GM12865 (cell line): Measurements from ENCODE around the gene SRPK2.
A peak's percentile ranks its signal among the peaks of the same experiment; 100 is the strongest.
"Not testable (repeated sequence)": the region's sequence is repeated elsewhere in the genome, so short reads cannot be mapped to it uniquely, and the experiment has no call there.

Experiments used
- DNase-seq: peaks from one replicate; pipeline ENCODE4 v3.0.0; 2010; ENCODE audit warnings: low read depth
- H3K4me3 ChIP-seq: 2 replicates; pipeline ENCODE4 v1.5.1; 2011; ENCODE audit warnings: mild to moderate bottlenecking, low read depth, low read length, control low read depth
- TF ChIP-seq, protein P1 (sequence below): IDR thresholded peaks from 2 replicates; pipeline ENCODE4 v1.5.1; 2011; ENCODE audit warnings: low read length, control low read depth, low read depth, inconsistent platforms; ENCODE audit not compliant: insufficient read depth; ENCODE audit errors: missing control alignments

SRPK2 gene

DNA sequence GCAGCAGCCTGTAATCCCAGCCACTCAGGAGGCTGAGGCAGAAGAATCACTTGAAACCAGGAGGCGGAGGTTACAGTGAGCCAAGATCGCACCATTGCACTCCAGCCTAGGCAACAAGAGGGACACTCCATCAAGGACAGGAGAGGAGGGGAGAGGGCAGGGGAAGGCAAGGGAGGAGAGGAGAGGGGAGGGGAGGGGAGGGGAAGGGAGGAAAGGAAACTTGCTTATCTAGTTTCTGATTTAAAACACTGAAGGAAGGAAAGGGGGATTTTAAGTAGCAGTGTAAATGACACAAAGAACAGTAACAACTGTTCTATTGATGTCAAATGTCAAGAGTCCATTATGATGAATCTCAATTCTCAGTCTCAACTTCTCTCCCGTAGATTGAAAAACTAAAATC, 43.7 kb downstream of the SRPK2 start:
- H3K4me3 ChIP-seq: no peak overlapping the region
- no peak for DNase-seq
- TF ChIP-seq, protein P1, sequence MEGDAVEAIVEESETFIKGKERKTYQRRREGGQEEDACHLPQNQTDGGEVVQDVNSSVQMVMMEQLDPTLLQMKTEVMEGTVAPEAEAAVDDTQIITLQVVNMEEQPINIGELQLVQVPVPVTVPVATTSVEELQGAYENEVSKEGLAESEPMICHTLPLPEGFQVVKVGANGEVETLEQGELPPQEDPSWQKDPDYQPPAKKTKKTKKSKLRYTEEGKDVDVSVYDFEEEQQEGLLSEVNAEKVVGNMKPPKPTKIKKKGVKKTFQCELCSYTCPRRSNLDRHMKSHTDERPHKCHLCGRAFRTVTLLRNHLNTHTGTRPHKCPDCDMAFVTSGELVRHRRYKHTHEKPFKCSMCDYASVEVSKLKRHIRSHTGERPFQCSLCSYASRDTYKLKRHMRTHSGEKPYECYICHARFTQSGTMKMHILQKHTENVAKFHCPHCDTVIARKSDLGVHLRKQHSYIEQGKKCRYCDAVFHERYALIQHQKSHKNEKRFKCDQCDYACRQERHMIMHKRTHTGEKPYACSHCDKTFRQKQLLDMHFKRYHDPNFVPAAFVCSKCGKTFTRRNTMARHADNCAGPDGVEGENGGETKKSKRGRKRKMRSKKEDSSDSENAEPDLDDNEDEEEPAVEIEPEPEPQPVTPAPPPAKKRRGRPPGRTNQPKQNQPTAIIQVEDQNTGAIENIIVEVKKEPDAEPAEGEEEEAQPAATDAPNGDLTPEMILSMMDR: no peak

GRCh38 chr7:105339404-105340323, 49.1 kb downstream of the SRPK2 start:
- H3K4me3 ChIP-seq: no peak overlapping the region
- DNase-seq: no peak
- TF ChIP-seq, protein P1: no peak

DNA sequence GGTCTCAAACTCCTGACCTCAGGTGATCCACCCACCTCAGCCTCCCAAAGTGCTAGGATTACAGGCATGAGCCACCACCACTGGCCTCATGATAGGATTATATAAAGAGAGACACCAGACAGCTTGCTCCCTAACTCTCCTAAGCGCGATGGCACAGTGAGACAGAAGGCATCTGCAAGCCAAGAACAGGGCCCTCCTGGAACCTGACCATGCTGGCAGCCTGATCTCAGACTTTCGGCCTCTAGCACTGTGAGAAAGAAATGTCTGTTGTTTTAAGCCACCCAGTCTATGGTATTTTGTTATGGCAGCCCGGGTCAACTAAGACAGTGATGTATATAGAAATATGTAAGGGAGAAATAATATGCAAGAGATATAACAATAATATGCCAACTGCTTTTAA, 51.2 kb downstream of the SRPK2 start:
- H3K4me3 ChIP-seq: no peak overlapping the region
- TF ChIP-seq, protein P1: no peak
- DNase-seq: no peak

GRCh38 chr7:105336009-105336408, 52.7 kb downstream of the SRPK2 start:
- TF ChIP-seq, protein P1: peak; percentile 6
- DNase-seq: no peak
- H3K4me3 ChIP-seq: no peak overlapping the region

DNA sequence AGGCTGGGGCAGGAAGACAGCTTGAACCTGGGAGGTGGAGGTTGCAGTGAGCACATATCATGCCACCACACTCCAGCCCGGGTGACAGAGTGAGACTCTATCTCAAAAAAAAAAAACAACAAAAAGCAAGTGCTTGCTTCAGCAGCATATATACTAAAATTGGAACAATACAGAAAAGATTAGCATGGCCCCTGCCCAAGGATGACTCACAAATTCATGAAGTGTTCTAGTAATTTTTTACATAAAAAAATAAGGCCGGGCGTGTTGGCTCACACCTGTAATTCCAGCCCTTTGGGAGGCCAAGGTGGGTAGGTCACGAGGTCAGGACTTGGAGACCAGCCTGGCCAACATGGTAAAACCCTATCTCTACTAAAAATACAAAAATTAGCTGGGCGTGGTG, 56.1 kb downstream of the SRPK2 start:
- H3K4me3 ChIP-seq, DNase-seq: not testable (repeated sequence)

- TF ChIP-seq, protein P1: no peak
- DNase-seq: no peak
- no peak overlapping the region for H3K4me3 ChIP-seq
Measured at GRCh38 chr7:105330526-105330925, 58.2 kb downstream of the SRPK2 start.

DNA sequence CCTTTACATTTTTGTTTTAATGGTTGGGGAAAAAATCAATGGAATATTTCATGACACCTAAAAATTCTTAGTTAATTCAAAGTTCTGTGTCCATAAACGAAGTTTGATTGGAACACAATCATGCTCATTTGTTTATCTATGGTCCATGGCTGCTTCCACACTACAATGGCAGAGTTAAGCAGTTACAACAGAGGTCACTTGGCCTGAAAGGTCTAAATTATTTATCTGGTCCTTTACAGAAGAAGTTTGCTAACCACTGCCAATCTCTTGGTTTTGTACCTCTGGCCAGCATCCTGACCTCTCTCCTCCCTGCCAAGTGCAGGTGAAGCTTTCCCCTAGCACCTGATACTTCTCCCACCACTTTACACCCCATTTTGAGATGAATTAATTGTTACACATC, 61.5 kb downstream of the SRPK2 start:
- TF ChIP-seq, protein P1: no peak
- H3K4me3 ChIP-seq: no peak overlapping the region

More for the DNA sequence above, 61.5 kb downstream of the SRPK2 start:
- no peak for DNase-seq
